GM06990 (cell line): ENCODE results near the gene TANC1.

Experiments used
- DNase-seq: peaks from one replicate; pipeline ENCODE4 v3.0.0-alpha.2; 2011; ENCODE audit not compliant: insufficient read length; ENCODE audit errors: extremely low read depth
- H3K27me3 ChIP-seq: replicated peaks from 2 replicates; pipeline ENCODE4 v1.6.0; 2011; ENCODE audit warnings: low read length; ENCODE audit not compliant: control insufficient read depth, insufficient read depth
- H3K36me3 ChIP-seq: 2 replicates; pipeline ENCODE4 v1.5.1; 2011; ENCODE audit warnings: low read length; ENCODE audit not compliant: control insufficient read depth, insufficient read depth
- H3K4me3 ChIP-seq: replicated peaks from 2 replicates; pipeline ENCODE4 v1.5.1; 2011; ENCODE audit warnings: low read depth, mild to moderate bottlenecking, control low read depth, low read length
- CTCF ChIP-seq: IDR thresholded peaks from 2 replicates; pipeline ENCODE4 v1.5.1; 2011; ENCODE audit warnings: low read length, control low read depth, mild to moderate bottlenecking, inconsistent platforms; ENCODE audit not compliant: insufficient read depth, poor library complexity, severe bottlenecking

Gene TANC1

DNA sequence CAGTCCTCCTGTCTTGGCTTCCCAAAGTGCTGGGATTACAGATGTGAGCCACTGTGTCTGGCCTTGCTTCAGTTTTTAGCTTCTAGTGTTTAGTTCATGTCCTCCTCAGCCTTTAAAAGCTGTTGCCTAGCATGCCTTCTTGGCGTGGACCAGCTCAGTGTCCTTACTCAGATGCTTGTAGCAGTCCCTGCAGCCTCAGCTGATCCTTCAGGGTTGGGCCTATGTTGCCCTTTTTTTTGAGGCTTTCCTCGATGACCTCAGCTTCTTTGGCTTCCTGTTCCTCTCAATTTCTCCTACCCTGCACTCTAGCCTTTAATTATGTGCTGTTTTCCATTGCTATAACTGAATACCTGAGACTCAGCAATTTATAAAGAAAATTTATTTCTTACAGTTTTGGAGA is 57.7 kb downstream of the TANC1 start:
- Histone ChIP-seq H3K4me3 (no peak overlapping the region), H3K27me3 (no peaks in the 10 kb centered on the region), H3K36me3 (no peaks in the 10 kb centered on the region)
- DNase-seq = no peak
- no peak for TF ChIP-seq CTCF

DNA sequence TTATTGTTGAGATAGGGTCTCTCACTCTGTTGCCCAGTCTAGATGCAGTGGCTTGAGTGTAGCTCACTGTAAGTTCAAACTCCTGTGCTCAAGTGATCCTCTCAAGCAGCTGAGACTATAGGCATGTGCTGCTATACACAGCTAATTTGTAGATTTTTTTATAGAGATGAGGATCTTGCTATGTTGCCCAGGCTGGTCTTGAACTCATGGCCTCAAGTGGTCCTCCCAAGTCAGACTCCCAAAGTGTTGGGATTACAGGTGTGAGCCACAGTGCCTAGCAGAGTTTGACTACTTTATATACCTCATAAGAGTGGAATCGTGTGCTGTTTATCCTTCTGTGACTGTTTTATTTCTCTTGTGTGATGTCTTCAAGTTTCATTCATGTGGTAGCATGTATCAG is 60.3 kb downstream of the TANC1 start:
- Histone ChIP-seq H3K27me3 (no peaks in the 10 kb centered on the region), H3K36me3 (no peaks in the 10 kb centered on the region), H3K4me3 (no peak overlapping the region)
- DNase-seq = no peak
- TF ChIP-seq CTCF = no peak

DNA sequence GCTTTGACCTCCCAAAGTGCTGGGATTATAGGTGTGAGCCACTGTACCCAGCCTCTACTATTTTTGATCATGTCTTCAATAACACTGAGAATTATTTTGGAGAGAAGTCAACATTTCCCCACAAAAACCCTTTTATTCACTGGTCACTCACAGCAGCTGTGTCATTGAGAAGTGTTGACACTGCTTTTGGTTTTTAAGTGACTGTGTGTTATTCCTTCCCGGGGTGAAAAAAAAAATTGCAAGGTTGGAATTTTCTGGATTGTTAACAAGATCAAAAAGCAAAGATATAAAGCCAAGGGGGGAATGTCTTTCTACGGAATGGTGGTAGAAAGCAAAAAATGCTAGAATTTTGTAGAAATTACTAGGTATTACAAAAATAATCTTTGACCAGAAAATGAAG is 61.5 kb downstream of the TANC1 start:
- Histone ChIP-seq H3K27me3 (no peaks in the 10 kb centered on the region), H3K36me3 (no peaks in the 10 kb centered on the region; the same call in 1 of the 2 replicates), H3K4me3 (no peak overlapping the region)
- no peak for DNase-seq
- no peak for TF ChIP-seq CTCF

DNA sequence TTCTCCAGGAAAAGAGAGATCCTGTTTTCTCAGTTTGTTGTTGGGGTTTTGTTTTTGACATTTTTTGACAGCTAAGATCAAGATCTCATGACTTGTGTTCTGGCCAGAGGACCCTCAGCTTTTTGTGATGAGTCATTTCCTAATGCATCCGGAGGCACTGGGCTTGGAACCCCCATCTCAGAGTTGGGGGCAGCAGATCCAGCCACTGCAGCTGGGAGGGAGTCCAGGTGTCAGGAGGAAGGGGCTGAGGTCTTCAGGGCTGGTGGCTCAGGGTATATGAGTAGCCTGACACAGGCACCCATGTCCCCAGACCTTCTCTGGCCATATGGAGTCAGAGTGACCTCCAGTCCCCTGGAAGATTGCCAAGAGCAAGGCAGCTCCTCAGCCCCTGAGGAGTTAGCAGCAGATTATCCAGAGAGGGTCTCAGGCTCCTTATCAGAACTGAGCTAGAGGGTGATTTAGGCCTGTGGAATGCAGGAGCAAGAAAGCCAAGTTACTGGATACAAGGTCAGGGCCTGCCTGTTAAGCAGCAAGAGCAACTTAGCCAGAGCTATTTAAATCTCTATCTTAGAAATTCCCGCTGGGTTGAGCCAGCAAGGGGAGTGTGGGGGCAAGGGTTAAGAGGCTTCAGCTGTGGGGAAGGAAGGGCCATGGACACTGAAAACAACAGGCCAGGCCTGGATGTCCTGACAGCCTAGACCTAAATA is 62.4 kb downstream of the TANC1 start:
- TF ChIP-seq CTCF = no peak
- Histone ChIP-seq H3K27me3 (no peaks in the 10 kb centered on the region), H3K4me3 (no peak overlapping the region), H3K36me3 (no peaks in the 10 kb centered on the region; the same call in 1 of the 2 replicates)
- DNase-seq = no peak

GRCh38 chr2:159032146-159032545 is 63.7 kb downstream of the TANC1 start:
- DNase-seq = no peak
- Histone ChIP-seq H3K36me3 (no peaks in the 10 kb centered on the region; the same call in 1 of the 2 replicates), H3K4me3 (no peak overlapping the region), H3K27me3 (no peaks in the 10 kb centered on the region)
- no peak for TF ChIP-seq CTCF

DNA sequence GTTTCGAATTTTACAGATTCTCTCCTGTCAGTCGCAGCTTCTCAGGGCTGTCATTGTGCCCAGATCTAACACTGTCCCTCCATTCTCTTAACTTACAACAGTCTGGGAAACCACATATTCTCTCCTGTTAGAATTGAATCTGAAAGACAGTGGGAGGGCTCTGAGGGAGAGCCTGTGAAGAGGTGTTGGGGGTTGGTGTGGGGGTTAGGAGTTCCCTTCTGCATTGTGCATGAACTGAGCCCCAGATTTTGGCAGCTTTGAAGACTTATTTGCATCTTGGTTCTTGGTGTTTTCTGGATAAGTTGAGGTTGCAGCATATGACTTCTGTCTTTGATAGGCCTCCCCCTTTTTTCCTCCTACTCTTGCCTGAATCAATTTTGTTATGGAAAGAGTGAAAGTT is 64.1 kb downstream of the TANC1 start:
- Histone ChIP-seq H3K27me3 (no peaks in the 10 kb centered on the region), H3K36me3 (no peaks in the 10 kb centered on the region; the same call in 1 of the 2 replicates), H3K4me3 (no peak overlapping the region)
- TF ChIP-seq CTCF = no peak
- DNase-seq = no peak
